Ecto neural progenitor cell (in vitro differentiated cells): ENCODE data around the gene MVP.
"Not testable (repeated sequence)": the region's sequence is repeated elsewhere in the genome, so short reads cannot be mapped to it uniquely, and the experiment has no call there.

Experiments used
- DNase-seq: peaks from one replicate; pipeline ENCODE4 v3.0.0-alpha.2; 2018; ENCODE audit warnings: low spot score

The MVP gene

DNA sequence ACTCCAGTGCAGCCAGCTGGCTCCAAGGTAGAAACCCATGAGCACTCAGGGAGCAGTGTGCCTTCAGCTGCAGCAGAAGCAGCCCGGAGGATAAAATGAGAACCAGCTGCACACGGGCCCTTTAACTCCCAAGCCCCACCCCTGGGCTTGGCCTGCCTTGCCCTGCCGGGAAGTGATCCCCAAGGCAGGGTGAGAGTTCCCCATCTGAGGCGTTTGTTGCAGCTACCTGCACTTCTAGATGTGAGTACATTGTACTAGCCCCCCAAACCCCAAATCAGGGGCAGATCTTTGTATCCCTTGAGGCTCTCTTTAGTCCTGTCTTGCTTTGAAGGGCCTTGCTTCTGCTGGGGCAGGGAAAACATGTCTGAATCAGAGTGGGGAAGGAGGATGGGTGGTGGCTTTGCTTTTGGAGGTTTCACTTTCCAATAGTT, at the start of gene MVP:
Gene MVP (plus strand): TSS at position 192 of the 431 bp plus-strand sequence. CDS start 10,088 bp downstream, outside the sequence.
- DNase-seq: no peak

DNA sequence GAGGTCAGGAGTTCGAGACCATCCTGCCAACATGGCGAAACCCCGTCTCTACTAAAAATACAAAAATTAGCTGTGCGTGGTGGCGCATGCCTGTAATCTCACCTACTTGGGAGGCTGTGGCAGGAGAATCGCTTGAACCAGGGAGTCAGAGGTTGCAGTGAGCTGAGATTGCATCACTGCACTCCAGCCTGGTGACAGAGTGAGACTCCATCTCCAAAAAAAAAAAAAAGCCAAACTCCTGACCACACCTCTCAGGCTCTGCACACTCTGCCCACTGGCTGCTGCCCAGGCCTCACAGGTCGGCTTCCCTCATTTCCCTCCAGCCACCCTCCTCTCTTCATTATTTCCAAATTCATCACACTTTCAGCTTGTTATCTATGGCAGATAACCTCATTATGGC, 47.9 kb upstream of the MVP start:
- not testable (repeated sequence) for DNase-seq

- DNase-seq: no peak
These were observed 45.5 kb upstream of the MVP start for GRCh38 chr16:29774730-29775129.

GRCh38 chr16:29775742-29776408, 44.4 kb upstream of the MVP start:
- no peak for DNase-seq

- DNase-seq: no peak
These were observed 42.5 kb upstream of the MVP start, which contains the start of gene ZG16 for GRCh38 chr16:29777576-29778350. Gene ZG16 (plus strand): TSS chr16:29778256. CDS start chr16:29779267, 1,011 bp downstream.

- DNase-seq: no peak
These were observed 40.8 kb upstream of the MVP start for GRCh38 chr16:29779474-29779873.

DNA sequence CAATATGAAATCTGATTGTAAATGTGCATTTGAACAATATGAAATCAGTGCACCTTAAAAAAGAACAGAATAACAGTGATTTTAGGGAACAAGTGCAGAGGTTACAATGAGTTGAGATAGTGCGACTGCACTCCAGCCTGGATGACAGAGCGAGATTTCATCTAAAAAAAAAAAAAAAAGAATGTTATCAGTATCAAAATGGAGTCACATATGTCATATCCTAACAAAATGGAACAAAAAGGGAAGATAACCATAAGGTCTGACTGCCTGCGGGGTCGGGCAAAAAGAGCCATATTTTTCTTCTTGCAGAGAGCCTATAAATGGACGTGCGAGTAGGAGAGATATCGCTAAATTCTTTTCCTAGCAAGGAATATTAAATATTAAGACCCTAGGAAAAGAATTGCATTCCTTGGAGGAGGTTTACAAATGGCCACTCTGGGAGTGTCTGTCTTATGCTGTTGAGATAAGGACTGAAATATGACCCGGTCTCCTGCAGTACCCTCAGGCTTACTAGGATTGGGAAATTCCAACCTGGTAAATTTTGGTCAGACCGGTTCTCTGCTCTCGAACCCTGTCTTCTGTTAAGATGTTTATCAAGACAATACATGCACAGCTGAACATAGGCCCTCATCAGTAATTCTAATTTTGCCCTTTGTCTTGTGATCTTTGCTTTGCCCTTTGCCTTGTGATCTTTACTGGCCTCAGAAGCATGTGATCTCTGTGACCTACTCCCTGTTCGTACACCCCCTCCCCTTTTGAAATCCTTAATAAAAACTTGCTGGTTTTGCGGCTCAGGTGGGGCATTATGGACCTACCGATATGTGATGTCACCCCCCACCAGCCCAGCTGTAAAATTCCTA, 36.9 kb upstream of the MVP start:
- DNase-seq: not testable (repeated sequence)

- DNase-seq: no peak
These were observed 36.1 kb upstream of the MVP start for GRCh38 chr16:29784157-29784556.

- peak; percentile 87 for DNase-seq
These were observed 35.3 kb upstream of the MVP start for GRCh38 chr16:29784901-29785500.

DNA sequence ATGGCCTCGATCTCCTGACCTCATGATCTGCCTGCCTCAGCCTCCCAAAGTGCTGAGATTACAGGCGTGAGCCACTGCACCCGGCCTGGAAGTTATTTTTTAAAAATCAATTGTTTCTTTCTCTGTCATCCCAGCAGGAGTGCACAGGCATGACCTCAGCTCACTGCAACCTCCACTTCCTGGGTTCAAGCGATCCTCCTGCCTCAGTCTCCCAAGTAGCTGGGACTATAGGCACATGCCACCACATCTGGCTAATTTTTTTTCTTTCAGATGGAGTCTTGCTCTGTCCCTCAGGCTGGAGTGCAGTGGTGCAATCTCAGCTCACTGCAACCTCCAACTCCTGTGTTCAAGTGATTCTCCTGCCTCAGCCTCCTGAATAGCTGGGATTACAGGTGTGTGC, 33.1 kb upstream of the MVP start:
- DNase-seq: not testable (repeated sequence)

DNA sequence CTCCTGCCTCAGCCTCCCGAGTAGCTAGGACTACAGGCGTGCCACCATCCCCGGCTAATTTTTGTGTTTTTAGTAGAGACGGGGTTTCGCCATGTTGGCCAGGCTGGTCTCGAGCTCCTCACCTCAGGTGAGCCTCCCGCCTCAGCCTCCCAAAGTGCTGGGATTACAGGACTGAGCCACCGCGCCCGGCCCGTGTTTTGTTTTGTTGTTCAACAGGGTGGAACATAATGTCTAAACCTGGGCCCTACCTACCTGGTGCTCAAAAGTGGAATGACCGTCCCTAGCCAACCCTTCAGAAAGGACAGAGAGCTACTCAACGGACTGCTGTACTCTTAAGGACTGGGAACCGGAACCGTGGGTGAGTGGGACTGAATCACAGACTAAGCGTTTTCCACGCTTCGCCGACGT, 30.5 kb upstream of the MVP start:
- no peak for DNase-seq

GRCh38 chr16:29790183-29790948, 29.9 kb upstream of the MVP start, which contains the start of gene KIF22:
Gene KIF22 (plus strand): TSS chr16:29790751. CDS start chr16:29790760, 9 bp downstream.
- DNase-seq: peak; percentile 100

DNA sequence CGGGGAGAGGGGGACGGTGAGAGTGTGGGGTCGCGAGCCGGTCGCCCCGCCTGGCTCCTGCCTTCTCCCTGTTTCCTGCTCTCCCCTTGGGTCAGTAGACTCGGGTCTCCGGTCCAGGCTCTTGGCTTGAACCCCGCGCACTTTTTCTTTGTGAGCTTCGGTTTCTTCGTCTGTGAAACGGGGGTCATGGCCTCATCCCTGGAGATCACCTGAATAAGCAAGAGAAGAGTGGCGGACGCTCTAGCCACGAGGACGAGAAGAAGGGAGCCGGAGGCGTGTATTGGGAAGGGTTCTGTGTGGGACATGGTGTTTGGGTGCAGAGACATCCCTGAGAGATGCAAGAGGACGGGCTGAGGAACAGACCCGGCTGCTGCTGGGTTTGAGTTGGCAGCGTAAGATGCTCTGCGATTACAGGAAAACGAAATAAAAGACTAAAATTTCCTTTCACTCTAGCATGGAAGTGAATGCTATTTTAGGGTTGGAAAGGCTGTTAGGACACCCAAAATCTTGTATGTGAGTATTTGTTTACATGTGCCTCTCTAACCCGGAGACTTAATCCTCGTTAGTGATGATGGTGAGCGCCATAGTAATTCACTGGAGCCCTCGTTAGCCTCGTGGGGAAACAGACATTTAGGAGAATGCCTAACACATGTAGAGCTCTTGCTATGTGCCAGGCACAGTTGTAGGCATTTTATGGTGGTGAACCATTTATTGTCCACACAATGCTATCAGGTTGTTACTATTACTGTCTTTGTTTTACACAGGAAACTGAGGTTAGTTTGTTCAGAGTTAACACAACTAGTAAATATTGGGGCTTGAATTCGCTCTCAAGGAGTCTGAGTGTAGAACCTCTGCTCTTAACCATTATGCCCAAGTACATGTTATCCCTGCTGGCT, 29.1 kb upstream of the MVP start:
- DNase-seq: no peak

- no peak for DNase-seq
These were observed 28.1 kb upstream of the MVP start for GRCh38 chr16:29791845-29792807.

DNA sequence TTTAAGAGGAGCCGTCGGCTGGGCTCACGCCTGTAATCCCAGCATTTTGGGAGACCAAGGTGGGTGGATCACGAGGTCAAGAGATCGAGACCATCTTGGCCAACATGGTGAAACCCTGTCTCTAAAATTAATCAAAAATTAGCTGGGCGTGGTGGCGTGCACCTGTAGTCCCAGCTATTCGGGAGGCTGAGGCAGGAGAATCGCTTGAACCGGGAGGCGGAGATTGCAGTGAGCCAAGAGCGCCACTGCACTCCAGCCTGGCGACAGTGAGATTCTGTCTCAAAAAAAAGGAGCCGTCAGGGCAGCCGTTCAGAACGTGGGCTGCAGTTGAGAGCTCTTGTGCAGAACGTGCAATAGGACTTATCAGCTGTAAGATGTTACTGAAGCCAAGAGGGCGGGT, 27.1 kb upstream of the MVP start:
- not testable (repeated sequence) for DNase-seq

GRCh38 chr16:29794231-29794710, 26.0 kb upstream of the MVP start:
- no peak for DNase-seq

DNA sequence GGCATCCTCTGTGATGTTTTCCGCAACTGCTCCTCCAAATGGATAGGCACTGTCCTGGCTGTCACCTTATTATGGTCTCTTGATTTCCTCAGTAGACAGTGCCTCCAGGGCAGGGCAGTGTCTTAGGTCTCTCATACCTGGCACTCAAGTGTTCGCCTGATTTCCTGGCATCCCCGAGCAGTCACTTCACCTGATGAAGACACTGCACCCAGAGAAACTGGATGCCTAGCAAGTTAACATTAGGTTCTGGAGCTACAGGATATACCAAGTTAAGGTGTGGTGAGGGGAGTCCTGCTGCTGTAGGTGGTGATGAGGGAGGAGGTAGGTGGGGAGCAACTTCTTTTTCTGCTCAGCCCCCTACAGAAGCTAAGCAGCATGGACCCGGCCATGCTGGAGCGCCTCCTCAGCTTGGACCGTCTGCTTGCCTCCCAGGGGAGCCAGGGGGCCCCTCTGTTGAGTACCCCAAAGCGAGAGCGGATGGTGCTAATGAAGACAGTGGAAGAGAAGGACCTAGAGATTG, 17.8 kb upstream of the MVP start:
- no peak for DNase-seq

- no peak for DNase-seq
These were observed 16.2 kb upstream of the MVP start for GRCh38 chr16:29804020-29804419.
